Left hindlimb (tissue), 1 donor: ENCODE results near the gene TRMT5.

ENCODE experiments used
- DNase-seq: peaks from one replicate; pipeline ENCODE4 v3.0.0-alpha.2; 2018

TRMT5 gene

GRCh38 chr14:60980811-60981632 lies at the start of gene TRMT5, which contains the start of gene SLC38A6:
Gene TRMT5, minus strand, starts transcription at chr14:60981079. Its CDS starts 106 bp downstream, at chr14:60980973.
Gene SLC38A6, plus strand, starts transcription at chr14:60981245. Its CDS starts 33 bp downstream, at chr14:60981278.
- peak; percentile 98 for DNase-seq

- DNase-seq: no peak
Measured at GRCh38 chr14:61026526-61026925, 45.6 kb upstream of the TRMT5 start.

DNA sequence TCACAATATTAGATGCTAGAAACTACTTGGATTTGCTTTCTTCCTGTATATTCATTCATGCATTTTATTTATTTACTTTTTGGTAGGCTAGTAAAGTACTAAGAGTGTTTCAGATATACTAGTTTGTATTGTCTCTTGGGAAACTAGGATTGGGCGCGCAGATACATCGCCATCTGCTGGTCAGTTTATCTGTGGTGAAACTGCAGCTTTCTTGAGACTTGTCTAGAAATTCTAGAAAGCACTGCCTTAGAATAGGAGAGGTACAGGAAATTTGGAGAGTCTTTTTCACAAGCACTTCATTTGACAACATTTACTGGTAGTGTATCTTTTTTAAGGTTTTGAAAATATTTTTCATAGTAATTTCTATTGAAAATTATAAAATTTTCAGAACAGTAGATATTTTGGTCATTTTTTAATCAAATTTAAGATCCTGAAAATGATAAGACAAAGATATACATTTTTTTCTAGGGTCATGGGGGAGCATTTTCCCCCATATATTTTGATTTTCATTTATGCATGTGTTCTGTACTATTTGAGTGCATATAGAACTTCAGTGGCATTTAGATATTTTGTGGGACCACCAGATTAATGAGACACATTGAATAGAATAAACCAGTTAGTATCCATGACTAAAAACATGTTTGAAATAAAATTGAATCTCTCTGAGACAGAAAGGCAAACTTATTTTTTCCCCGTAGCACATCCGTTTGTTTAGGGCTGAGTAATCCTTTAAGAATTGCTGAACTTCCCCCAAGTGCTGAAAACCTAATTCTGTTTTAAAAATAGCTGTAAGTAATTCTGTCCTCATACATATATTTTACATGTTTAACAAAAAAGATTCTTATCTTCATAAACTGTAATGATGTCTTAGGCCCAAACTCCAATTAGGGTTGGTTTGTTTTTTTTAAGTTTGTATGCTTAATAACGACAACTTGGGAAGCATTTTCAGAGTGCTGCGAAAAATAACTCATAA lies 44.7 kb upstream of the TRMT5 start:
- DNase-seq: peak; percentile 63

DNA sequence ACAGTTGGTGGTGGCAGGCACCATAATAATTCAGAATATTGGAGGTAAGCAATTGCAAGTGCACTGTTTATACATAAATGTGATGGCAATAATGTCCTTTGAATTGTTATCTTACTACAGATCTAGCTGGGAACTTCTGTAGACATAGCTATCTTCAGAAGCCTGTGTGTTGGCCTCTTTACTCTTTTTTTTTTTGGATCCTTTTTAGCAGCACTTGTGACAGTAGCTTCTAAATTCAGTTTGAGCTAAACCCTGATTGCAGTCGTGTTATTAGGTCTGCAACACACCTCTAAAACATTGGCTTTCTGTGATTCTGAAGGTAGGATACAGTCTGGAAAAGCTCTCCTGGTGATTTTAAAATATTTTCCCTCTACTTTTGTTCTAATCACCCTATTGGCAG lies 38.7 kb upstream of the TRMT5 start:
- DNase-seq: no peak

GRCh38 chr14:61003571-61003970 lies 22.7 kb upstream of the TRMT5 start:
- DNase-seq: no peak

DNA sequence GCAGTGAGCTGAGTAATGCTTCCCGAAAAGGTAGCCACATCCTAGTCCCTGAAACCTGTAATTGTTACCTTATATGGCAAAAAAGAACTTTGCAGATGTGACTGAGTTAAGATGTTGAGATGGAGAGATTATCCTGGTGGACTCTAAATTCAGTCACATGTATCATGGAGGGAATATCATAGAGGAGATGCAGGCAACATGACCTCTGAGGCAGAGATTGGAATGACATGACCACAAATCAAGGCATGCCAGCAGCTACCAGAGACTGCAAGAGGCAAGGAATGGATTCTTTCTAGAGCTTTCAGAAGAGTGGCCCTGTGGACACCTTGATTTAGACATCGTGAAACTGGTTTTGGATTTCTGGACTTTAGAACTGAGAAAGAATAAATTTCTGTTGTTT lies 18.7 kb upstream of the TRMT5 start:
- no peak for DNase-seq

GRCh38 chr14:60998617-60999016 lies 17.7 kb upstream of the TRMT5 start:
- no peak for DNase-seq

DNA sequence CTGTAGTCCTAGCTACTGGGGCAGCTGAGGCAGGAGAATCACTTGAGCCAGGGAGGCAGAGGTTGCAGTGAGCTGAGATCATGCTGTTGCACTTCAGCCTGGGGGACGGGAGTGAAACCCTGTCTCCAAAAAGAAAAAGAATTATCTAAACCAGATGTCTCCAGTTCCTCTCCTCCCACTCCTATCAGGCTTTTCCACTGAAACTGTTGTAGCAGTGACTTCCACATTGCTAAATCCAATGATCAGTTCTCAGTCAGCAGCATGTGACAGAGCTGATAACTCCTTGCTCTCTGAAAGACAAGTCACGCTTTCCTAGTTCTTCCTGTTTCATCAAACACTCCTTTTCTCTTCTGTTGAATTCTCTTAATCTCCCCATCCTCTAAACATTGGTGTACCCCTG lies 8.7 kb upstream of the TRMT5 start:
- no peak for DNase-seq

DNA sequence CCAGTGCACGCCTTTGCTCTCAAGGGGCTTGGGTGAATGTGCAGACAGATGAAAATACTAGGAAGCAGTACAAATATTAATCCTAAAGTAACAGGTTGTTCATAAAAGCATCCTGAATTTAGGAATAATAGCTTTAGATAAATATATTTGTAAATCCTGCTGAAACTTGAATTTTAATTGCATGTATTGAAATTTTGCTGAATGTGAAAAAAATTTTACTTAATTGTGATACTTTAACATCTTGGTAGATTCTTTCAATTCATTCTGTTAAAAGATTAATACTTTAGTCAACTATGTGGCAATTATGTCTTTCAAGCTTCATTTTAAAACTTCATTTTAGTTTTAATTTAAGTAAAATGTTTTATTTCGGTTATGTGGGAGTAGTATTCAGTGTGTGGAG lies 5.6 kb upstream of the TRMT5 start:
- DNase-seq: no peak

- DNase-seq: no peak
Measured at GRCh38 chr14:60984196-60984595, 3.3 kb upstream of the TRMT5 start.

GRCh38 chr14:60981633-60982455 lies 965 bp upstream of the TRMT5 start:
- DNase-seq: no peak

- DNase-seq: no peak
Measured at GRCh38 chr14:60977847-60978246, 3.0 kb downstream of the TRMT5 start.

DNA sequence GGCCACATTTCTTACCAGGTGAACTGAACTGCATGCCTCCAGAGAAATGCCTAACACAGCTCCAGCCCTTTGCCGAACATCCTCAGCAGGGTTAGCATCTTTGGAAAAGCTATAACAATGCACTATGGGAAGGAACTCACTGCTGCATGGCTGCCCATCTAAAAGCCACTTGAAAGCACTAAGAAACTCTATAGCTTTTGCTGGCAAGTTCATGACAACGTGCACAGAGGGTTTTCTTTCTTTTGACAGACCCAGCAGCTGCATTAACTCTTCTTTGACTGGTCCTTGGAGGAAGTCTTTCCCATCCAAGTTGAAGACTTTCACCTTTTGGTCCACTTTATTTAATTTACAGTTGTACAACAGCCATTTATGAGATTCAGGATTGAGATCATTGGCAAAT lies 5.3 kb downstream of the TRMT5 start:
- no peak for DNase-seq

- no peak for DNase-seq
Measured at GRCh38 chr14:60974090-60974651, 6.7 kb downstream of the TRMT5 start.

DNA sequence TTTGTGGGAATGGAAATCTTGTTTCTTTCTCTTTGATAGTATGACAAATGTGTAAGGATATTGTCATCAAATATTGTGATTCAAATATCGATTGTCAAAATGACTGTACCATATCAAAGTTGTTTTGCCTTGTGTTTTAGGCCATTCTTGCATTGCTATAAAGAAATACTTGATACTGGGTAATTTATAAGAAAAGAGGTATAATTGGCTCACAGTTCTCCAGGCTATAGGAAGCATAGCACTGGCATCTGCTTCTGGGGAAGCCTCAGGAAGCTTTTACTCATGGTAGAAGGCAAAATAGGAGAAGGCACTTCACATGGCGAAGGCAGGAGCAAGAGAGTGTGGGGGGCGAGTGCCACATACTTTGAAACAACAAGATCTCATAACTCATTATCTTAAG lies 7.8 kb downstream of the TRMT5 start:
- DNase-seq: no peak

- no peak for DNase-seq
Measured at GRCh38 chr14:60972295-60972694, 8.6 kb downstream of the TRMT5 start.

GRCh38 chr14:60971271-60971670 lies 9.6 kb downstream of the TRMT5 start:
- no peak for DNase-seq

GRCh38 chr14:60970146-60970545 lies 10.7 kb downstream of the TRMT5 start:
- DNase-seq: no peak

GRCh38 chr14:60968671-60969070 lies 12.2 kb downstream of the TRMT5 start:
- DNase-seq: no peak

DNA sequence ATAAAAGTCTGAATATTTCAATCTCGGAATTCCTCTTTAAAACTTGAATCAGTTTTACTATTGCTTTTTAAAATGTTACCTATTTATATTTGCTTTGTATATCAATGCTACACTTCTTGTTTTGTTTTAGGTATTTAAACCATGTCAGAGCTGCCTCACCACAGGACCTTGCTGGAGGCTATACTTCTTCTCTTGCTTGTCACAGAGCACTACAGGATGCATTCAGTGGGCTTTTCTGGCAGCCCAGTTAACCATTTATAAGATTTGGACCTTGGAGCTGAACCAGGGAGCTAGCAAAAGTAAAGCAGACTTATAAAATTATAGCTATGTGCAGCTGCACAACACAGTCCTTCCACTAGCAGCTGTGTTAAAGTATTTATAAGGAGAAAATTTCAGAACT lies 12.8 kb downstream of the TRMT5 start:
- DNase-seq: no peak

GRCh38 chr14:60965402-60965801 lies 15.5 kb downstream of the TRMT5 start:
- no peak for DNase-seq

GRCh38 chr14:60964904-60965303 lies 16.0 kb downstream of the TRMT5 start:
- DNase-seq: no peak
